Endothelial cell of coronary artery (primary cell): Measurements from ENCODE around the gene SLC2A4. TPM values are rescaled to one million over a fixed set of nuclear protein-coding genes. Genes with fewer than 3 reads are reported as not detected.

Source experiments
- total RNA-seq: library from RNA; depleted of rRNA; stranded (reverse); fragments of >200 nt; gene quantifications from 2 replicates; pipeline ENCODE4 v1.2.3, GENCODE V29; 2014

Gene SLC2A4
- total RNA-seq = under 0.01 TPM in 2 replicates

GRCh38 chr17:7281074-7281952 is at the start of gene SLC2A4:
SLC2A4 (plus strand) TSS chr17:7281718; CDS start chr17:7281935, 217 bp downstream.

GRCh38 chr17:7234083-7234951 is 47.2 kb upstream of the SLC2A4 start, which contains the start of gene DVL2:
DVL2 (minus strand) TSS chr17:7234517; CDS start chr17:7234262, 255 bp downstream.

GRCh38 chr17:7239091-7240027 is 42.2 kb upstream of the SLC2A4 start, which contains the start of gene PHF23:
PHF23 (minus strand) TSS chr17:7239457; CDS start chr17:7239279, 178 bp downstream.

GRCh38 chr17:7241783-7242716 is 39.5 kb upstream of the SLC2A4 start, which contains the start of gene GABARAP:
GABARAP (minus strand) TSS chr17:7242449; CDS start chr17:7242330, 119 bp downstream.

GRCh38 chr17:7251661-7252175 is 29.8 kb upstream of the SLC2A4 start, which contains the start of gene CTDNEP1:
CTDNEP1 (minus strand) TSS chr17:7251734; CDS start chr17:7251296, 438 bp downstream.

GRCh38 chr17:7252176-7253043 is 29.1 kb upstream of the SLC2A4 start, which contains the start of gene ELP5:
ELP5 (plus strand) TSS chr17:7252215; CDS start chr17:7252551, 336 bp downstream.

GRCh38 chr17:7262192-7262934 is 19.2 kb upstream of the SLC2A4 start, which contains the start of gene CLDN7:
CLDN7 (minus strand) TSS chr17:7262478; CDS start chr17:7262043, 435 bp downstream.

GRCh38 chr17:7294614-7295153 is 13.2 kb downstream of the SLC2A4 start, which contains the start of gene YBX2:
YBX2 (minus strand) TSS chr17:7294639; CDS start chr17:7294500, 139 bp downstream.

GRCh38 chr17:7306911-7307685 is 25.6 kb downstream of the SLC2A4 start, which contains the start of gene EIF5A:
EIF5A (plus strand) TSS chr17:7307628; CDS start chr17:7309636, 2,008 bp downstream.

GRCh38 chr17:7314719-7315569 is 33.4 kb downstream of the SLC2A4 start, which contains the start of gene GPS2:
GPS2 (minus strand) TSS chr17:7315360; CDS start chr17:7315052, 308 bp downstream.

GRCh38 chr17:7328840-7329373 is 47.4 kb downstream of the SLC2A4 start, which contains the start of gene NEURL4:
NEURL4 (minus strand) TSS chr17:7329335; CDS start chr17:7329312, 23 bp downstream.

GRCh38 chr17:7336240-7337175 is 55.0 kb downstream of the SLC2A4 start, which contains the start of gene ACAP1:
ACAP1 (plus strand) TSS chr17:7336529; CDS start chr17:7336735, 206 bp downstream.

